ENCODE results near the gene ATP5PO.
"Not testable (repeated sequence)": the region's sequence is repeated elsewhere in the genome, so short reads cannot be mapped to it uniquely, and the experiment has no call there.

The ATP5PO gene

DNA sequence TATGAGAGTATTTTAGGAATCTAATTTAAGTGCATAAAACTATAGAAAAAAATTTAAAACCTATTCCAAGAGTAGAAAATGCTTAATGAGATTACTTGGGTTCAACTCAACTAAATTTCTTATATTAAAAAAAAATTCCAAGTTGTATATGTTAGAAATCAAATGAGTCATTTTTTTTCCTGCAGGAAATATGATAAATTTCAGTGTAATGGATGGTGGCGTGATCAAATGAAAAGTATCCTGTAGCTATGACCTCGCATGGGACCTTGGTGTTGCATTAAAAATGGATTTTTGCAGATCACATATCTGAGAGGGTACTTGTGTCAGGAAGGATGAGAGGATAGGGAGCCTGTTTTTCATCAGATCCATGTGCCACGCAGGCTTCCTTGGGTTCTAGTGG is 17.9 kb downstream of the ATP5PO start:
- DNase-seq = no peak

DNA sequence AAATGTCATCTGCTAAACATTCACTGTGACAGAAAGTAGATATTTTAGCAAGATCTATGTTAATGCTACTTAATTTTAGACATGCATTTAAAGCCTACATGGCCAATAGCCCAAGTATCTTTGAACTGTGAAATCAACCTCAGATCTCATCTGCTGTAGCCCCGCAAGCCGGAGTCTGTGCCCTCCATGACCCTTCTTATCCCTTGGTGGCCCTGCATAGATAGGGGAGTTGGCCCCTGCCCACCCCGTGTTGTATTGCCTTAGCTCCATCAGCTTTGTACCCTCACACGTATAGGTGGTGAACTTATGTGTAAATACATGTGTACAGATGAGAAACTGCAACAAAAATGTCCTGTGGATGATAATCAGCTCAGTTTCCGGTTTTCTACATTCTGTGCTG is 18.5 kb downstream of the ATP5PO start:
- DNase-seq = no peak

DNA sequence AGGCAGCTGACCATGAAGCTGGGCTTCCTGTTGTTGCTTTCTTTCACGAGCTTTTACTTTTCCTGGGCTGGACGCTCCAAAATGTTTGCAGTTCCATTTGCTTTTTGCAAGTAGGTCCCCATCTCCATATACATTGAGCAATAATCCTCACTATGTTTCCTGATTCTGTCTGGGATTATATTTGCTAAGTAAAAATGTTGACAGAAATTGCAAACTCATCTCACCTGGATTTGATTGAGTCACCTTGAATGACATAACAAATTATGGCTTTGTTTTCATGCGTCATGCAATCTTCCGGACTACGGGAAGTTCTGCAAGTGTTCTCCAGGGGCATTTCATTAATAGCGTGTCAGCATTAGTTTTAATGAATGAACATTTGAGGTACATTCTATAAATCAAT is 18.9 kb downstream of the ATP5PO start:
- no peak for DNase-seq

DNA sequence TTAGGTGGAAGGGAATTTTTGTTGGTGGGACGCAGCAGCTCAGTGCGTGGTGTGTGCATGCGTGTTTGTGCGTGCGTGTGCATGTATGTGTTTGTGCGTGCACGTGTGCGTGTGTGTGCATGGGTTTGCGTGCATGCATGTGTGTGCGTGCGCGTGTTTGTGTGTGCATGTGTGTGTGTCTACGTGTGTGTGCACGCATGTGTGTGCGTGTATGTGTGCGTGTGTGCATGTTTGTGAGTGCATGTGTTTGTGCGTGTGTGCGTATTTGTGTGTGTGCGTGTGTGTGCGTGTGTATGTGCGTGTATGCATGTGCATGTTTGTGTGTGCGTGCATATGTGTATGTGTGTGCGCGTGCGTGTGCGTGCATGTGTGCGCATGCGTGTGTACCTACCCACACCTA is 20.2 kb downstream of the ATP5PO start:
- DNase-seq = no peak

DNA sequence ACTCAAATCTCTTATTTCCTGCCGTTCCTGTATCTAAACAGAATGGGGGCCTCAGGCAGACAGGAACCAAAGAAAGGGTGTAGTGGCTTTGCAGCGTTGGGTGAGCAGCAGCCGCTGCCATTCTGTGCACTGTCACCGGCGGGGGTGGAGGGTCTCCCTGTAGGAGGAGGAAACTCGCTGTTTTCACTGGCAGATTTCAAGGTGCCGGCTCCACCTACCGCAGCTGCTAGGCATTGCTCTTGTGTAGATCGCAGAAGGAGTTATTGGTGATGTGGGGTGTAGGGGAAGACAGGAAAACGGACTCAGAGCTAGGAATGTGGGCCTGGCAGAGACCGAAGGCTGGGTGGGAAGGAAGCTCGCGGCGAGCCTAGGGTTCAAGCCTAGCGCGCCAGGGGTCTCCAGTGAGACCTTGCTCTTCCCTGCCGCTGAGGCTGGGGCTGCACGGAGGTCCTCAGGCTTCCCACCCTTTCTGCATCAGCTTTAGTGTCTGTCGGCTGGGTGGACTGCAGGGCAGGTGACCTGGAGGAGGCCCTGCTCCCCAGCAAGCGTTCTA is 20.8 kb downstream of the ATP5PO start:
- DNase-seq = peak; percentile 69

DNA sequence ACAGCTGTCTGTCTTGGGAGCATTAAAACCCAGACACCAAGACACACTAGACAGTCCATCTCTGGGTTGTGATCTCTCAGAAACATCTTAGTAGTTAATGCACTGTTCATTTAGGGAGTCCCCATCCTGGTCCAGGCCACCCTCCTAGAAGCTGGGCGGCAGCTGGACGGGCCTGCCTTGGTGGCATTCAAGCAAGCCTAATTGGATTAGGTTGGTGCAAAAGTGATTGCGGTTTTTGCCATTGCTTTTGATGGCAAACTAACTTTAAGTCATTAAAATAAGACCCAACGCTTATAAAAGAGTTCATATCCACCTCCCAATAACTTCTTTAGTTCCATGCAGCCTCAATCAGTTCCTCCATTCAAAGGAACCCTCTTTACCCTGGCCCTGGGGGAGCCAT is 21.7 kb downstream of the ATP5PO start:
- DNase-seq = no peak

DNA sequence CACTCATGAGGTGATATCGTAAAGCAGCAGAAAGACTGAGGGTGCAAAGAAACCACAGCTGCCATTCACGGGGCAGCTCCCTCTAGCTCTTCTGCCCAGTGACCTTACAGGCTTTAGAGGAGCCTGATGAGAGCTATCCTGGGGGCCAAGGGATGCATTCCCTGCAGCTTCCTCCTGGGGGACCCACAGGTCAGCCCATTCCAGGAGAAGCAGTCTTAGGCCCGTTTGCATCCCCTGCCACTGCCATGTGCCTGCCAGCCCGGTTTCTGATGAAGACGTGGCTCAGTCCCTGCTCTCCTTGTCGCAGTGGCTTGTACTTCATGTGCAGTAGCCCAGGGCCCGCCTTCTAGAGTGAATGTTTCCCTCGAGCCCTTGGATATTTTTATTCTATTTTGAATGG is 22.8 kb downstream of the ATP5PO start:
- no peak for DNase-seq

DNA sequence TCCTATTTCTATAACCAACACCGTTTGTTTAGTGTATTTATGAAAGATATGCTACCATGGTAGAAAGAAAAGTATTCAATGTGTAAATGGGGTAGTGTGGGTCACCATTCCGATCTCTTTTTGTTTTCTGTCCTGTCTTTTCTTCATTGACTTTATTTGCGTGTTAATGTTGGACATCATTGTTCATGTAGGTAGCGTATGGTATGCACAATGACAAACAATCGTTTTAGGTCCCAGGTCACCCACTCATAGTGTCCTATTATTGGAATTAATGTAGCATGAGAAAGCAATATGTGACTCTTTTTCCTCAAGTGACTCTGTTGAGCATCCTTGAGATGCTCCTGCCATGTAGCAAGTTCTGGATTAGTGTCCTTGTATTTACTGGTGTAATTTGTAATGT is 25.4 kb downstream of the ATP5PO start:
- no peak for DNase-seq

DNA sequence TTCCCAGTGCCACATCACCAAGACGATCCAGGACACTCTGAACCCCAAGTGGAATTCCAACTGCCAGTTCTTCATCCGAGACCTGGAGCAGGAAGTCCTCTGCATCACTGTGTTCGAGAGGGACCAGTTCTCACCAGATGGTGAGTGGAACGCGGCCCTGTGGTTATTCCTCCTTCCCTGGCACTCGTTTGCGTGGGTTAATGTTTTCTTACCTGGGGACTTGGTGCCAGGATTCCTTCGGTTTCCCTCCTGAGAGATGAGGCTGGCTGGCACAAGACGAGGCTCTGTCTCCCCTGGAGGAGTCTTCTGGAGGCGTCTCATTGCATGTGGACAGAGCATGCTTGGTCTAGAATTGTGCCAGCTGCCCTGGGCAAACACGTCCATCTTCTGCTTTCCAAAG is 29.3 kb downstream of the ATP5PO start:
- DNase-seq = no peak

DNA sequence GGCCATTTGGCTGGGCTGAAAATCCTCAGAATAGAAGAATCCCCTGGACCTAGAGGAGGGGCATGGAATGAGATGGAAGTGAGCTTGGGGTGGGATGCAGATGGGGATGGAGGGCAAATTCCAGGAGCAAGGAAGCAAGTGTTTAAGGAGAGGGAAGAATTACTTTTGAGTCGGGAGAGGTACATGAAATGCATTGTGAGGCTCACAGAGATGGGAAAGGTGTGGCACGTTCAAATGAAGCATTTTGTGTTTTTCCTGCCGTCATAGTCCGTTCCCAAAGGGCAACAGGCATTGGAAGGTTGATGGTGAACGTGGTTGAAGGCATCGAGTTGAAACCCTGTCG is 30.5 kb downstream of the ATP5PO start:
- DNase-seq = no peak

DNA sequence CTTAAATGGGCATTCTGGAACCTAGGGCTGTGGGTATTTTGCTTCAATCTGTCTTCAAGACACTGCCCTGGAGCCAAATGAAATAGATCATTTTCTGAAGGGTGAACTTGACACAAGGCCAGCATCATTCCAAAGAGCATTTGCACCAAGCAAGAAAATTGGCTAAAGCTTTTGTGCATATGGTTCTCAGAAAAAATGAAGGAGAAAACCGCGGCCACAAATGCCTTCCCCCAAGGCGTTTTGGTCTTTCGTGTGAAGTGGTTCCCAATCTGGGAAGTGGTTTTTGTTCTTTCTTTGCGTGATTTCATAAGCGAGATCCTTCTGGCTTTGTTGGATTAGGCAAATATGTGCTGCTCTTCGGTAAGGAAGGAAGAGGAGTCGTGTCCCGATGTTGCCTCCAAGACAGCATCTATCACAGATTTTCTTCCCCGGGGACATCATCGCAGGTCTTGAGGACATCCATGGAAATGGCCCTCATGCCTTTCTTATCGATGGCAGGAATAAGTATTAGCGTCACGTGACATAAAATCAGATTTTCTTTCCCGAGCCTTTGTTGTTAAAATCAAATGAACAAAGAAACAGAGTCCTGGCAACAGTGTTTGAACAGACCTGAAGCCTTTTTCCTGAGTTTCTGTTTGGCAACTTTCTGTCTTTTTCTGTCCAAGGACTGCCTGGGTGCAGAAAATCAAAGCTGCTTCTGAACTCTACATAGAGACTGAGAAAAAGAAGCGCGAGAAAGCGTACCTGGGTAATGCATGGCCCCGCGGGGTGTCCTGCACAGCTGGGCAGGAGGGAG is 31.0 kb downstream of the ATP5PO start:
- DNase-seq = no peak

DNA sequence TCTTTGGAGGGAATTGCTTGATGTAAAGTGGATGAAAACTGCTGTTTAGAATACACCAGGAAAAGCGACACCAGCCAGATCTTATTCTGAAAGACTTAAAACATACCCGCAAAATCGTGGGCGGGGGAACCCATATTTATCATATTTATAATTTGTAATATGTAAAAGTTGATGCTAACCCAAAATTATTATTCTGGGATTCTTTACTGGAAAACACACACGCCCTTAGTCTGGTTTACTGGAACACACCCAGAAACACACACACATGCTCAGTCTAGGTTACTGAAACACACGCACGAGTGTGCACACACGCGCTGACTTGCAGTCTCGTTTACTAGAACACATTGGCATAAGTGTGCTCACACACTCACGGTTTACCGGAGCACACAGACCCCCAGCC is 32.5 kb downstream of the ATP5PO start:
- DNase-seq = no peak

DNA sequence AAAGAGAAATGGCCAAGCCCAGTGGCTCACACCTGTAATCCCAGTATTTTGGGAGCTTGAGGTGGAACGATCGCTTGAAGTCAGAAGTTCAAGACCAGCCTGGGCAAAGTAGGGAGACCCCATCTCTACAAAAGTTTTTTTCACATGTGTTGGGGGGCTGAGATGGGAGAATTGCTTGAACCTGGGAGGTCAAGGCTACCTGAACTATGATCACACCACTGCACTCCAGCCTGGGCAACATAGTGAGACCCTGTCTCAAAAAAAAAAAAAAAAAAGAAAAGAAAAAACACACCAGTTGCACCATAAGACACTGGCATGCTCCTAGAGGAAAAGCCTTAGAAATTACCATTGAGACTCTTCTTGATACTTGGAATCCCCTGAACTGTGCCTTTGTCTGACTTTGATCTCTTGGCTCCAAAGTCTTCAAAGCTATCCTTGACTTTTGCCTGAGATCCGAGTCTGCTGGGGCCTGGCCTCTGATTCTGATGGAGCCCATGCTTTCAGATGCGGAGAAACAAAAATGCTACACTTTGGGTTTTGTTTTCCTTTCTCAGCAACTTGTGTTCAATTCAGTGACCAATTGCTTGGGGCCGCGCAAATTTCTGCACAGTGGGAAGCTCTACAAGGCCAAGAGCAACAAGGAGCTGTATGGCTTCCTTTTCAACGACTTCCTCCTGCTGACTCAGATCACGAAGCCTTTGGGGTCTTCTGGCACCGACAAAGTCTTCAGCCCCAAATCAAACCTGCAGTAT is 33.7 kb downstream of the ATP5PO start:
- no peak for DNase-seq

DNA sequence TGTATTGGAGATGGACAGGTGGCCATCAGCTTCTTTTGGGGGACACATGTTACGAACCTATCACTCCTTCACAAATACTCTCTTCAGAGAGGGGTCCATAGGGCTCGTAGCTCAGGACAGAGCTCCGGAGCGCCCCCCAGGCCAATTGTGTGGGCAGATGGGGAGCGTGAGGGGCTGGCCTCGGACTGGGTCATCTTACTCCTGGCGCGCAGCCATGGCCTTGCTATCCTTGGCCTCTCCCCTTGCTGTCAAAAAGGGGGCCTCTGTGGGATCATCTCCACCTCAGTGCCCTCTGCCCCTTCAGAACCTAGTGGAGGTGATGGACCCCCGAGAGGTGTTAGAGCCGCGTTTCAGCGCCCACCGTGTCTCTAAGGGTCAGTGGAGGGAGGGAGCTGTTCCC is 35.0 kb downstream of the ATP5PO start:
- DNase-seq = no peak

DNA sequence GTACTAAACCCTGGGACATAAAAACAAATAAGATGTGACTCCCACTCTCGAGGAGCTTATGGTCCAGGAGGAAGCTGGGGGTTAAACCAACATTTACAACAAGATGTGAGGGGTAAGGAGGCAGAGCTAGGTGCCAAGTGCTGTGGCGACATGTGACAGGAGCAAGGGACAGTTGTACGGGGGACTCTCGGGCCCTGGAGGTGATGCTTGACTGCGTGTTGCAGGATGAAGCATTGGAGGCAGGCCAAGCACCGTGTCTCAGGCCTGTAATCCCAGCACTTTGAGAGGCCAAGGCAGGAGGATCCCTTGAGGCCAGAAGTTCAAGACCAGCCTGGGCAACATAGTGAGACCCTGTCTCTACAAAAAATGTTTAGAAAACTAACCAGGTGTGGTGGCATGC is 36.8 kb downstream of the ATP5PO start:
- no peak for DNase-seq

DNA sequence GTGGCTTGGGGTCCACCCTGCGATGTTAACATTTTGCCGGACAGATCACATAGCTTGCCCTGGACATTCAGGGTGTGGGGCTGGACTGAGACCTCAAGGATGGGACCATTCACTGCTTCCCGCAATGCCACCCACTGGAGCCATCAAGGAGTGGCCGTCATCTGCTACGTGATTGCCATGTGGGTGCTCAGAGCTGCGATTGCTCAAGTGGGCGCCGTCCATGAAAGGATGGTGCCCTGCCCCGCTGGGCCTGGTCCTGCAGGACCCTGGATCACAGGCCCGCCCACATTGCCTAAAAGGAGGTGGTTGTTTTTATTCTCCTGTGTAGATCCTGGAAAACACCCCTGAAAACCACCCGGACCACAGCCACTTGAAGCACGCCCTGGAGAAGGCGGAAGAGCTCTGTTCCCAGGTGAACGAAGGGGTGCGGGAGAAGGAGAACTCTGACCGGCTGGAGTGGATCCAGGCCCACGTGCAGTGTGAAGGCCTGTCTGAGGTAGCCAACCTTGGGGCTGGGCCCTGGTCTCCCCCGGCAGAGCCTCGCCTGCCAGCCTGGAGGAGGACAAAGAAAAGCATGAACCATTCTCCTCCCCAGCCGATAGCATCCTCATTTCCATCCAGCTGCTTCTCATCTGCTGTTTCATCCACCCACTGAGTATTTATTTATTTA is 40.4 kb downstream of the ATP5PO start:
- no peak for DNase-seq

DNA sequence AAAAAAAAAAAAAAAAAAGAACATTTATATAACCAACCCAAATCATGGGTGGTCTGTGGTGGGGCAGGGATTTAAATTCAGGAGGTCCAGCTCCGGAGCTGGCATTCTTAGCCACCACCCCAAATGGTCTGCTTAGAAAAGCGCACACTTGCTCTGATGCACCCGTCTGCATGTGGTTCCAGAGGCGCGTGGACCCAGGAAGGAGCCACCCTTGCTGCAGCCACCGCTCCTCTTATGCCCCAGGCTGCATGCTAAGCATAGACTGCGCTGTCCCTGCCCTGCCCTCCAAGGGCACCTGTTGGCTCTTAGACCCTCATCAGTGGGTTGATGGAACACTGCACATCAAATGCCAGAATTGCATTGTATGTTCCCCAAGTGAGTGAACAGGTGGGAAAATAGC is 41.4 kb downstream of the ATP5PO start:
- DNase-seq = no peak

DNA sequence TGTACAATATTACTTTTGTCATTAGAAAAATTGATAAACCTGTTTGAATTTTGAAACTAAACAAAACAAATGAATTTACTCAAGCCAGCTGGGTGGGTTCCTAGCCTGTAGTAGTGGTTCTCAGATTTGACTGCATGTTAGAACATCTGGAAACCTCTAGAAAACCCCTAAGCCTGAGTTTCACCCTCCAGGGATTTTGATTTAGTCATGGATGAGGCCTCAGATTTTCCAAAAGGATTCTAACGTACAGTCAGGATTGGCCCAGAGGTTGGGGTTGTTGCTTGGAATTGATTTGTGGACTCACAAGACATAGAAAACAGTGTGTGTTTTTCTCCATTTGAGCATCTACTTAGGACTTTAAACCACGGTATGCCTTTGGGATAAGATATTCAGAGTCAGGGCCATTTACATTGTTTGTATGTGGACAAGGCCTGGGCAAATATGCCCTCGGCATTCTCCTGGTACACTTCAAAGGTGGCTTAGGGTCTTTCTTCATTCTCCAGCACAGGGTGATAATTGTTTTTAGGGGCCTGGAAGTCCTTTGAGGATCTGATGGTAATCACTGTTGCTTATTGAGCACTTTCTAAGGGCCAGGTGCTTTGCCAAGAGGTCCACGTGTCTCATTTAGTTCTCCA is 42.6 kb downstream of the ATP5PO start:
- no peak for DNase-seq

DNA sequence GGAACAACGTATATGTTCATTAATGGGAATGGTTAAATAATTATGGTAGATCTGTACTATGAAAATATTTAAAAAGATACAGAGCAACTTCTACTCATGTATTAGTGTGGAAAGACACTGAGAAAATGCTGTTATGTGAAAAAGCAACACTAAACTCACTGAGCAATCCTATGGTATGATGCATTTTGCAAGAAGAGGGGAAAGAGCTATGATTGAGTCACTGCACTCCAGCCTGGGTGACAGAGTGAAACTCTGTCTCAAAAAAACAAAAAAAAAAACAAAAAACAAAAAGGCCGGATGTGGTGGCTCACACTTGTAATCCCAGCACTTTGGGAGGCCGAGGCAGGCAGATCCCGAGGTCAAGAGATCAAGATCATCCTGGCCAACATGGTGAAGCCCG is 44.4 kb downstream of the ATP5PO start:
- DNase-seq = no peak

DNA sequence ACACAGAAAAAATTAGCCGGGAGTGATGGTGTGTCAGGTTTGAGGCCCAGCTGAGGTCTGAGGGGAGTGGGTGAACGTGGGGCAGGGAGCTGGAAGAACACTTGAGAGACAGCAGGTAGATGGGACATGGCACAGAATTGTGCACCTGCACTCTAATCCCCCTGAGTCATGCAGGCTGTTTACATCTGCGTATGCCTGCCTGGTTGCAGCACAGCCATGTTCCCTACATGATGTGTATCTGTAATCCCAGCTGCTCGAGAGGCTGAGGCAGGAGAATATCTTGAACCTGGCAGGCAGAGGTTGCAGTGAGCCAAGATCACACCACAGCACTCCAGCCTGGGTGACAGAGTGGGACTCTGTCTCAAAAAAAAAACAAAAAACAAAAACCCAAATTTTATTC is 44.8 kb downstream of the ATP5PO start:
- no peak for DNase-seq

DNA sequence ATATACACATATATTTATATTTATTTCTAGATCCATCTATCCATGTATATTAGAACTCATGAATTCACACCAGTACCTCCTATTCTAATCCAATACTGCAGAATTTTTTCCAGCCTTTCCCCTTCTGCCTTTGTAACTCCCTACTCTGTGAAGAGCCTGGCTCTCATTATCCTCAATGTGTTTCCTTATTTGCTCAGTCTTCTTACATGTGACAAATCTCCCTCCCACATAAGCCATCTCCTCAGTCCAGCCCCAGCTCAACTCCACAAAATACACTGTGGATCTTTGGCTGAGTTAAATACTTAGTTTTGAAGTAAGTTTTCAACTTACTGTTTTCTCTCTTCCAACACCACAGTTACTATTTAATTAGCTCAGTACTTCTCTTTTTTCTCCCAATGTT is 45.7 kb downstream of the ATP5PO start:
- no peak for DNase-seq

DNA sequence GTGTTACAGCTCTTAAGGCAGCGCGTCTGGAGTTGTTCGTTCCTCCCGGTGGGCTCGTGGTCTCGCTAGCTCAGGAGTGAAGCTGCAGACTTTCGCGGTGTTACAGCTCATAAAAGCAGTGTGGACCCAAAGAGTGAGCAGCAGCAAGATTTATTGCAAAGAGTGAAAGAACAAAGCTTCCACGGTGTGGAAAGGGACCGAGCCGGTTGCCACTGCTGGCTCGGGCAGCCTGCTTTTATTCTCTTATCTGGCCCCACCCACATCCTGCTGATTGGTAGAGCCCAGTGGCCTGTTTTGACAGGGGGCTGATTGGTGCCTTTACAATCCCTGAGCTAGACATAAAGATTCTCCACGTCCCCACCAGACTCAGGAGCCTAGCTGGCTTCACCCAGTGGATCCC is 47.7 kb downstream of the ATP5PO start:
- not testable (repeated sequence) for DNase-seq

DNA sequence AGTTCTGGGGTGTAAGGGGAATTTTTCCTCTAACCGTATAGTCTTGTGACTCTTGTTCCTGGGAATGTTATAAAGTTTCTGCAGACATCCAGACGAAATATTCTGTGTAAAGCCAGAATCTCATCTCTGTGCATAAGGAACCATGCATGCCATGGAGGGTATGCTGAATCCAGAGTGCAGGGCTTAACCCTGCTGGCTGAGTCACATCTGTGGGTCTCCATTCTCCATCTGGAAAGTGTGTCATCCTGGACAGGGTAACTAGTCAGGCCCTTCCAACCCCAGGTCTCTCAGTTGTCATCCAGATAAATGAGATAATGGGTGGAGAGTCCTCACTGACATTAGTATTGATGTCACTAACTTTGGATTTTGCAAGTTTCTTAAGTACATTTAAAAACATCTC is 48.8 kb downstream of the ATP5PO start:
- DNase-seq = no peak

Measured in stimulated activated CD4-positive, alpha-beta T cell treated with anti-CD3 and anti-CD28 coated beads, Interleukin-12 subunit alpha, Interleukin-12 subunit beta, amount 100 ng/mL, for 4 hours (primary cell).